Esophagus squamous epithelium (tissue), 4 donors: ENCODE data around the gene CST8.

Experiments used
- POLR2A ChIP-seq, 4 donors: fragments of 450-650 bp; IDR thresholded peaks; one replicate each; pipeline ENCODE4 v1.6.1; 2017; ENCODE audit warnings: antibody characterized with exemption in 4 of 4, mild to moderate bottlenecking in 4 of 4, moderate library complexity in 3 of 4
- TF ChIP-seq, protein P1 (sequence below), 6 experiments: fragments of 450-650 bp in 4 of 6; fragments of 200-600 bp in 2 of 6; sonication (generic) in 2 of 6; IDR thresholded peaks; one replicate each; pipeline ENCODE4 v1.5.1; 2016 to 2019; ENCODE audit warnings: antibody characterized with exemption in 6 of 6, mild to moderate bottlenecking in 4 of 6, moderate library complexity in 4 of 6

DNA sequence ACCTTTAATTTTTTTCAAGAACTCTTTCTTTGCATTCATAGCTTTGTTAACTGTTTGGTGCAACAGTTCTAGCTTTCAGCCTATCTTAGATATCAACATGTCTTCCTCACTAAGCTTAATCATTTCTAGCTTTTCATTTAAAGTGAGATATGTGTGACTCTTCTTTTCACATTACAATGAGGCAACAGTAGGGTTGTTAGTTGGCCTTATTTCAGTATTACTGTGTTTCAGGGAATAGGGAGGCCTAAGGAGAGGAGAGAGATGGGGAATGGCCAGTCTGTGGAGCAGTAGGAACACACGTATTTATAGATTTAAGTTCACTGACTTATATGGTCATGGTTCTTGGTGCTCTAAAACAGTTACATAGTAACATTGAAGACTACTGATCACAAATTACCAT lies 41.6 kb downstream of the CST8 start:
- TF ChIP-seq, protein P1, sequence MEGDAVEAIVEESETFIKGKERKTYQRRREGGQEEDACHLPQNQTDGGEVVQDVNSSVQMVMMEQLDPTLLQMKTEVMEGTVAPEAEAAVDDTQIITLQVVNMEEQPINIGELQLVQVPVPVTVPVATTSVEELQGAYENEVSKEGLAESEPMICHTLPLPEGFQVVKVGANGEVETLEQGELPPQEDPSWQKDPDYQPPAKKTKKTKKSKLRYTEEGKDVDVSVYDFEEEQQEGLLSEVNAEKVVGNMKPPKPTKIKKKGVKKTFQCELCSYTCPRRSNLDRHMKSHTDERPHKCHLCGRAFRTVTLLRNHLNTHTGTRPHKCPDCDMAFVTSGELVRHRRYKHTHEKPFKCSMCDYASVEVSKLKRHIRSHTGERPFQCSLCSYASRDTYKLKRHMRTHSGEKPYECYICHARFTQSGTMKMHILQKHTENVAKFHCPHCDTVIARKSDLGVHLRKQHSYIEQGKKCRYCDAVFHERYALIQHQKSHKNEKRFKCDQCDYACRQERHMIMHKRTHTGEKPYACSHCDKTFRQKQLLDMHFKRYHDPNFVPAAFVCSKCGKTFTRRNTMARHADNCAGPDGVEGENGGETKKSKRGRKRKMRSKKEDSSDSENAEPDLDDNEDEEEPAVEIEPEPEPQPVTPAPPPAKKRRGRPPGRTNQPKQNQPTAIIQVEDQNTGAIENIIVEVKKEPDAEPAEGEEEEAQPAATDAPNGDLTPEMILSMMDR (IDR thresholded peaks at IDR 0.05), result no peak
- TF ChIP-seq POLR2A (IDR thresholded peaks at IDR 0.05), result no peak
